Measurements from ENCODE around the gene TBC1D16.

The TBC1D16 gene, protein sequence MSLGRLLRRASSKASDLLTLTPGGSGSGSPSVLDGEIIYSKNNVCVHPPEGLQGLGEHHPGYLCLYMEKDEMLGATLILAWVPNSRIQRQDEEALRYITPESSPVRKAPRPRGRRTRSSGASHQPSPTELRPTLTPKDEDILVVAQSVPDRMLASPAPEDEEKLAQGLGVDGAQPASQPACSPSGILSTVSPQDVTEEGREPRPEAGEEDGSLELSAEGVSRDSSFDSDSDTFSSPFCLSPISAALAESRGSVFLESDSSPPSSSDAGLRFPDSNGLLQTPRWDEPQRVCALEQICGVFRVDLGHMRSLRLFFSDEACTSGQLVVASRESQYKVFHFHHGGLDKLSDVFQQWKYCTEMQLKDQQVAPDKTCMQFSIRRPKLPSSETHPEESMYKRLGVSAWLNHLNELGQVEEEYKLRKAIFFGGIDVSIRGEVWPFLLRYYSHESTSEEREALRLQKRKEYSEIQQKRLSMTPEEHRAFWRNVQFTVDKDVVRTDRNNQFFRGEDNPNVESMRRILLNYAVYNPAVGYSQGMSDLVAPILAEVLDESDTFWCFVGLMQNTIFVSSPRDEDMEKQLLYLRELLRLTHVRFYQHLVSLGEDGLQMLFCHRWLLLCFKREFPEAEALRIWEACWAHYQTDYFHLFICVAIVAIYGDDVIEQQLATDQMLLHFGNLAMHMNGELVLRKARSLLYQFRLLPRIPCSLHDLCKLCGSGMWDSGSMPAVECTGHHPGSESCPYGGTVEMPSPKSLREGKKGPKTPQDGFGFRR

DNA sequence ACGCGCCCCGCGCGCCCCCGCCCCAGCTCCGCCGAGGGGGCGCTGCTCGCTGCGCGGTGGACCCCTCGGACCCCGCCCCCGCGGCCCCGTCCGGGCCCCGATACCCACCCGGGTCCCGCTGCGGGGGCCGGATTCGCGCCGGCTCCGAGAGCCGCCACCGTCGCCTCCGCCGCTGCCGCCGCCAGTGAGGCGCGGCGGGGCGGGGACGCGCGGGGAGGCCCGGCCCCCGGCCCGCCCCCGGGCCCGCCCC lies at the start of gene TBC1D16:
Gene TBC1D16, minus strand, starts transcription at position 186 of the 250 bp plus-strand sequence. CDS start 22,325 bp downstream, outside the sequence.
- DNase-seq (ENCODE audit: low read depth in 4 of 4, low spot score in 1 of 4) = peak in 1 of 4 experiments; percentile 14

DNA sequence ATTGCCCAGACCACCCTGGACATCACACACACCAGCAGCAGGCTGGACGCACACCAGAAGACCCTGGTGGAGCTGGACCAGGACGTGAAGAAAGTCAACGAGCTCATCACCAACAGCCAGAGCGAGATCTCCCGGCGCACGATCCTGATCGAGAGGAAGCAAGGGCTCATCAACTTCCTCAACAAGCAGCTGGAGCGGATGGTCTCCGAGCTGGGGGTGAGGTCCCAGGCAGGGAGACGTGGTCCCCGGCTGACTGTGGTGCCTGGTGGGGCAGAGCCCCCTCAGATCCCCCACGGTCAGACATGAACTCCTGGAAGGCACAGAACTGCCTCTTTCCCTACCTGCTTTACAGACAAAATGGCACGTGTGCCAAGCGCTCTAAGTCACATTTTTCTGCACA lies 49.1 kb upstream of the TBC1D16 start:
- DNase-seq (ENCODE audit: low read depth in 4 of 4, low spot score in 1 of 4) = no peak

DNA sequence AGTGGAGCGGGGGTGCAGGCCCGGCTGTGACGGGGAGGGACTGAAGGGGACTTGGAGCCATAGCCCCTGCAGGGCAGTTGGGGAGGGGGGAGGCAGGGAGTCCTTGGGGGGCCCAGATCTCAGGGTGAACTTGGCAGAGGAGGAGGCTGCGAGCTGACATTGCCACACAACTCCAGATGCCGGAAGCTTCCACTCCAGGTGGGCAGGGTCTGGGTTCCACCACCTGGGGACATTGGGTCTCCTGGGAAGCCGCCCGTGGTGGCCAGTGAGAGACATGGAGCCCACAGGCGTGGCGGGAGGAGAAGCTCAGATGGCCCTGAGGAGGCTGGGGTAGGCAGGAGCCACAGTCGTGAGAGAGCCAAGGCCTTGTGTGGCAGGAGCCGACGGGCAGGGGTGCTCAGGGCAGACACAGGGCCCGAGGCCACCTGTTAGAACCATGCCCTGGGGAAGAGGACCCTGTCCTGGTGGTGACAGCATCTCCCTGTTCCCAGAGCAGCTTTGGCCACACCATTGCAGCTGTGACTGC lies 47.5 kb upstream of the TBC1D16 start:
- no peak for DNase-seq (ENCODE audit: low read depth in 4 of 4, low spot score in 1 of 4)

DNA sequence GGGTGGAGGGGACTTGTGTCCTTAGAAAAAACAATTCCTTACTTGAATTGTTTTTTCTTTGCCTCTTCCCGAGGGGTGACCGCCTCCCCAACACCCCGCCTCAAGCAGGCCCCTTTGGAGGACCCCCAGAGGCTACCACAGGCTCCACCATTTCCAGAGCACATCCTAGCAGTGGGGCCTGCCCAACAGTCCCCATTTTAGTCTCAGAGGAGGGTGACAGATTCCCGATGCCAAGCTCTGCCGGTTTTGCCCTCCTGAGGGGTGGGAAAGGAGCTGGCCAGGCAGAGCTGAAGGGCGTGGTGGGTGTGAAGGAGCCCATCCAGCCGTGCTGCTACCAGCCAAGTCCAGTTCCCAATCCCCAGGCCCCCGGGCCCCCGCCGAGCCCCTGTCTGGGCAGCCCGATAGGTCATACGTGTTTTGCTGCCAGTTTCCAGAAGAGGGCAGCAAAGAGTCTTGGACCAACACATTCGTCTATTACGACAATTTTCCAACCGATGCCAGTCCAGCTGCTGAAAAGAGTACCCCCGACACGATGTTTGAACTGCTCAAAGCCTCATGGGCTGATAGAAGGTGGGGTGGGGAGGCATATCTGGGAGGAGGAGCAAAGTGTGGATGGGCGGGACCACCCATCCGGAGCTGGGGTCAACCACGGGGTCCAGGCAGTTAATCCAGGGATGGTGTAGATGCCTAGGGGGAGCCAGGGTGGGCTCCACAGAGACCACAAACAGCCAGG lies 46.9 kb upstream of the TBC1D16 start:
- DNase-seq (ENCODE audit: low read depth in 4 of 4, low spot score in 1 of 4) = peak in 2 of 4 experiments; percentile 25 to 48

DNA sequence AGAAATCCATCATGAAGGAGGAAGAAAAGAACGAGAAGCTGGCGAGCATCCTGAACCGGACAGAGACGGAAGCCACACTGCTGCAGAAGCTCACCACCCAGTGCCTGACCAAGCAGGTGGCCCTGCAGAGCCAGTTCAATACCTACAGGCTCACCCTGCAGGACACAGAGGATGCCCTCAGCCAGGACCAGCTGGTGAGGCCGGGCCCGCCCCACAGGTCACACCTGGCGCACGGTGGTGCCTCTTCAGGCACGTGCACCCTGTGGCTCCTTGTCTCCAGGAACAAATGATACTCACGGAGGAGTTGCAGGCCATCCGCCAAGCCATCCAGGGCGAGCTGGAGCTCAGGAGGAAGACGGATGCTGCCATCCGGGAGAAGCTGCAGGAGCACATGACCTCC lies 45.9 kb upstream of the TBC1D16 start:
- DNase-seq (ENCODE audit: low read depth in 4 of 4, low spot score in 1 of 4) = no peak

DNA sequence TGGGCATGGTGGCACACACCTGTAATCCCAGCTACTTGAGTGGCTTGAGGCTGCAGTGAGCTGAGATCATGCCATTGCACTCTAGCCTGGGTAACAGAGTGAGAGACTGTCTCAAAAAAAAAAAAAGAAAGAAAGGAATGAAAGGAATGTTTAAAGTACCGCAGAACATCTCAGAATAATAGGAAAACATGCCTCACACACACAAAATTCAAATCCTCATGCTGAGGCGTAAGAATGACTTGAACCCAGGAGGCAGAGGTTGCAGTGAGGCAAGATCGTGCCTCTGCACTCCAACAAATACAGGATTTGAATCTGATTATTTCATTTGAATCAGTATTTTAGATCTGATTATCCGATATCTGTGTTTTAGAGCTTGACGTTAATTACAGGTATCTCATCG lies 44.4 kb upstream of the TBC1D16 start:
- DNase-seq (ENCODE audit: low read depth in 4 of 4, low spot score in 1 of 4) = no peak

DNA sequence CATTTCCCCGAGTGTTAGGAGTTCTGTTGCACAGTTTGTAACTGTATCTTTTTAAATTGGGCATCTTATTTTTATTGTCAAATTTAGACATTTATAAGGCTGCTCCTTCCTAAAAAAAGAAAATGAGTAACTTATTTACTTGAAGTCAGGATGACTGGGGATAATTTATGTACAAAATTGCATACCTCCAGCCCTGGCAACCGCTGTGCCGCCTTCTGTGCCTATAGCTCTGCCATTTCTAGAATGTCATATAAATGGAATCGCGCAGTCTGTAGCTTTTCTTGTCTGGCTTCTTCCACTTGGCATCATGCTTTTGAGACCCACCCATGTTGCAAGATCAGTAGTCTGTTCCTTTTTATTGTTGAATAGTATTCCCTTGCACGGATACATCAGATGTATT lies 36.7 kb upstream of the TBC1D16 start:
- no peak for DNase-seq (ENCODE audit: low read depth in 4 of 4, low spot score in 1 of 4)

DNA sequence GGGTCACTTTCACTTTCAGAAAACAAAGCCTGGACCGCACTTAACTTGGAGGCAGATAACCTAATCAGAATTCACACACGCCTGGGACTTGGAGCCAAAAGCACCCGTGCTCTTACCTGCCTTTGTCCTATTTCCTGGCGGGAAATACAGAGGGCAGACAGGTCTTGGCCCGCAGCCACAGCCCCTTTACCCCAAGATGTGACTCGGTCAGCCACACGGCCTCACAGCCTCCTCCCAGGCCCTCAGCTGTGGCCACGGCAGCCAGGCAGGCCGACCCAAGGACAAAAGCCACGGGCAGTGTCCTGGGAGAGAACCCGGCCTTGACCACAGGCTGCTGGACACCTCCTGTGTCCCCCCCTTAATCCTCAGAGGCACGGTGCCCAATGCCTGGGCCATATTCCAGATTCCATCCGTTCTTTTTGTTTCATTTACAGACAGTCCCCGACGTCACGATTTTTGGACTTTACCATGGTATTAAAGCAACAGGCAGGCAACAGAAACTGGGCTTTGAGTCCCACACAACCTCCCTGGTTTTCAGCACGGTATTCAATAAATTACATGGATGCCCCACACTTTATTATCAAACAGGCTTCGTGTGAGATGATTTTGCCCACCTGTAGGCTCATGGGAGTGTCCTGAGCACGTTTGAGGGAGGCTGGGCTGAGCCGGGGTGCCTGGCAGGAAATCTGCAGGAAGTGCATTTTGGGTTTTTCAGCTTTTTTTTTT lies 35.6 kb upstream of the TBC1D16 start:
- no peak for DNase-seq (ENCODE audit: low read depth in 4 of 4, low spot score in 1 of 4)

DNA sequence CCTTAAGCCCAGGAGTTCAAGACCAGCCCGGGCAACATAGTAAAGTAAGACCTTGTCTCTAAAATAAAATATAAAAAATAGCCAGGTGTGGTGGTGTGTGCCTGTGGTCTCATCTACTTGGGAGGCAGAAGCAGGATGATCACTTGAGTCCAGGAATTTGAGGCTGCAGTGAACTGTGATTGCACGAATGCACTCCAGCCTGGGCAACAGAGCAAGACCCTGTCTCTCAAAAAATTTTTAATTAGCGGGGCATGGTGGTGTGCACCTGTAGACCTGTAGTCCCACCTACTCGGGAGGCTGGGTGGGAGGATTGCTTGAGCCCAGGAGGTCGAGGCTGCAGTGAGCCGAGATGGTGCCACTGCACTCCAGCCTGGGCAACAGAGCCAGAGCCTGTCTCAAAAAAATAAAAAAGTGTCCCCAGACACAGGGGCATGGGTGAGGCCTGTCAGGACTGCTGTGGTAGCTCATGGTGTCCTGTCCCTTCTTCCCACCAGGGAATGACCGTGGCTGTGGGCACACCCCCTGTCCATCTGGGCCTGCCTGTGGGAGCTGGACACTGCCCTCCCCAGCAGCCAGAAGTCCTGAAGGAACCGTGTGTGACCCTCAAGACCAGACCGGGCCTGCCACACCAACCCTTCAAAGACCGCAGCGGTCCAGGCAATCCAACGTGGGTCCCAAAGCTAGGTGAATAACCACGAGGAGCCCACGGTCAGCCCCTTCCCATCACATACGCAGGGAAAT lies 34.9 kb upstream of the TBC1D16 start:
- no peak for DNase-seq (ENCODE audit: low read depth in 4 of 4, low spot score in 1 of 4)

DNA sequence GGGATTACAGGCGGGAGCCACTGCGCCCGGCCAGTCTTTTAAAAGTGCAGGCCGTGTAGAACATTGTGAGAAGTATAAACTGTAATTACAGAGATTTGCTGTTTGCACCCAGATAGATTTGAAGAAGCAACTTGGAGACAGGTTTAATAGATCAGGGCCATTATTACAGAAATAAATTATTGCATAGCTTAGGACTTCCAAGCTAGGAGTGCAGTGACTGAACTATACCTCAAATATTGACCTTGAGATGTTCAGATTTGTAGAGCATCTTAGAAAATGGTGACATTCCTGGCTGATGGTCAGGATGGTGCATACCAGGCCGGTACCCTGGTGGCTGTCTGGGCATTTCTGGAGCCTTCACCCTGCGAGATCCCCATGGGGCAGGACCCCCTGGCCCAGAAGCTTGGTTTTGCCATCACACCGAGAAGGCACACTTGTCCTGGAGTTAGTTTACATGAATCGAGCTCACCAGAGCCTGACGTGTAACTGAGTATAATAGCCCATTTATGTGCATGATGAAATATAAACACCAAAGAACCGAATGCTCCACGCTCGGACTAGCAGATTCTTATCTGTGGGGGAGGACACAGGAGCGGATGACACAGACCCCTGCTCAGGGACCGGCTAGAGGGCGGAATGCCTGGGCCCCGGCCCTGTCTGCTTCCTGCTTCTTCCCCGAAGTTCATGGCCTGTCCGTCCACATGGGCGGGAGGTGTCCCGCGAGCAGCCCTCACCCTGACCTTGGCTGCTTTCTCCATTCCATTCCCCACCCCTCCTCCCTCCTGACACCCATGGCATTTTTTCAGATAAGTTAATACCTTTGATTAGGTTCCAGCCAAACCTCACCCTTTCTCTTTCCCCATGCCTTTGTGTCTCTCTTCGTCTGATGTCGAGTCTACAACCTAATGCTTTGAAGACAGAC lies 32.9 kb upstream of the TBC1D16 start:
- no peak for DNase-seq (ENCODE audit: low read depth in 4 of 4, low spot score in 1 of 4)

DNA sequence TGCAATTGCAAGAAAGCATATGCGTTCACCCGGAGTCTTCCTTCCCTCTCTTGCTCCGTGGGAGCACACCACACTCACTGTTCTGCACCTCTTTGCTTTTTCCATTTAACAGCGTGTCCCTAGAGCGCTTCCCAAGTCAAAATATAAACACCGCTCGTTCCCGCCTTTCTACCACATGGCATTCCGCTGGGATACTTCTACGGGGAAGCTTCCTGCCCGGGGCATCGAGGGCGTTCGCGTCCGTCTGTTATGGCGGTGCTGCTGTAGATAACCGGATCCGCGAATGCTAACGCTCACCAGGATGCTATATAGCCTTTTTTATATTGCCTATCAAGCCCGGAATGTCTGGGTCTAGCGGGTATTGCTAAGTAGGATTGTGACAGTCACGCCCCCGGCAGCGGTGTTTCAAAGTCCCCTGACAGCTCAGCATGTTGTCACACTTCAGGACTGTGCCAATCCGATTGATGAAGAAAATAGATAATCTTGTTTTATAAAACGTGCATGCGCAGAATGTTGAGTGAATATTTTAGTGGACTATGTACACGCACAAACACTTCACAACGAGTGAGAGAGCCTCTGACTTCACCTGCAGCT lies 31.8 kb upstream of the TBC1D16 start:
- DNase-seq (ENCODE audit: low read depth in 4 of 4, low spot score in 1 of 4) = no peak

DNA sequence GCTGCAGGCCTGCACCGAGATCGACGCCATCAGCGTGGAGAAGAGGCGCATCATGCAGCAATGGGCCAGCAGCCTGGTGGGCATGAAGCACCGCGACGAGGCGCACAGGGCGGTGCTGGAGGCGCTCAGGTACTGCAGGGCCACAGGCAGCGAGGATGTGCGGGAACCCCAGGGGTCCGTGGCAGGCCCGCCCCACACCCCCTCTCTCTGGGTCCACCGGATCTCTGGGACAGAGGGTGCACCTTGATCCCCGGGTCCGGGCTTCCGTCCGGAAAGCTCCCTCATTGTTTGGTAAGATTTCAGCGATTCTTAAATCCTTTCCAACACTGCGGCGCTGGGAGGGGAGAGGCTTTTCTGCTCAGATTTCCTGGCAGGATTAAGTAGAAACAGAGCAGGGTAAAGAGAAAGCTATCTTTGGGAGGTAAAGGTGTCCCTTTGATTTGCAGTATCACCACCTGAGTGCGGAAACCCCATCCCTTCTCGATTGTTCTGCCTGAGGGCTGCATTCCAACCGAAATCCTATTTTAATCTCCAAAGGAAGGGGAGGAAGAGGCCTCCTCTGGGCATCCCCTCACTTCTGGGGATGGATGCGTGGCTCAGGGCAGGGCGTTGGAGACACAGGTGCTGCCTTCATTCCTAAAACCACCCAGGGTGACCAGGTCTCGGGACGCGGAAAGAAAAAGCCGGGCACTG lies 30.0 kb upstream of the TBC1D16 start:
- DNase-seq (ENCODE audit: low read depth in 4 of 4, low spot score in 1 of 4) = no peak

DNA sequence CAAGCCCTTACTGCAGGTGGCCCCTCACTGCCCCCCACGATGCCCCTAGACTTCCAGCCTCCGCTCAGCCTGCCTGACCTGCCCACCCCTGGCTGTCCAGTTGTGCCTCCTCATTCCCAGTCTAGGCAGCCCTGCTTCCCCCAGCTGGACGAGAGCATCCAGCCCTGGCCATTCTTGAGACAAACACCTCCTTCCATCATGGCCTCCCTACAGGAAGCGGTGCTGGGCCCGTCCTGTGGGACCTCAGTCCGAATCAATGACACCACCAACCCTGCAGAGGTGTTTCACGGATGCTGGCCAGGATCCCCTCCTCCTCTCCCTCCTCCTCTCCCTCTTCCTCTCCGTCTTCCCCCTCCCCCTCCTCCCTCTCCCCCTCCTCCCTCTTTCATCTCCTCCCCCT lies 29.0 kb upstream of the TBC1D16 start:
- no peak for DNase-seq (ENCODE audit: low read depth in 4 of 4, low spot score in 1 of 4)

DNA sequence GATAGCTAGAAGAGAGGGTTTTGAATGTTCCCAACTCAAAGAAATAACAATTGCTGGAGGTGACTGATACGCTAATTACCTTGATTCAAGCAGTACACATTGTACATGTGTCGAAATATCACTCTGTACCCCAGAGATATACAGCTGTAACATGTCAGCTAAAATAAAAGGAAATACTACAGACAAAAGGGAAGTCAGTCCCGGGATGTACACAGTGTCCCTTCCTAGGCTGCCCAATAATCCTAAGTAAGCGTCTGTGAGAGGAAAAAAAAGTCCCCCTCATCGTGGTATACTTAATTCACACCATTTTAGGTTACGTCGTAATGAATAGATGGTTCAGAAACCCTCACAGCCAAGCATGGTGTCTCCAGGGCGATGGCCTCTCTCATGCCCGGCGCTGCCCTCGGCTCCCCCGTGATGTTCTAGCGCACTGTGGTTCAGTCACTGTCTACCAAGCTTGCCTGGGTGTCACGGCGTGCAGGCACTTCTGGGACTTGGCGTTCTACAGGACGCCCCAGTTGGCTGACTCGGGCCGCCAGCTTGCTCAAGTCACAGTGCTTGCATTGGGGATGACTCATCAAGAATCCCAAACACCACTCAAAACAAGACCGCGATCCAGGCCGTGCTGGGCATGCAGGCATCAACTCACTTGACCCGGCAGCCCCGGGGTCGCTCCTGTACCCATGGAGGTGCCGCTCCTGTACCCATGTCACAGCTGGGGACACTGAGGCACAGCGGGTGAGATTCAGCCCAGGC lies 28.3 kb upstream of the TBC1D16 start:
- no peak for DNase-seq (ENCODE audit: low read depth in 4 of 4, low spot score in 1 of 4)

DNA sequence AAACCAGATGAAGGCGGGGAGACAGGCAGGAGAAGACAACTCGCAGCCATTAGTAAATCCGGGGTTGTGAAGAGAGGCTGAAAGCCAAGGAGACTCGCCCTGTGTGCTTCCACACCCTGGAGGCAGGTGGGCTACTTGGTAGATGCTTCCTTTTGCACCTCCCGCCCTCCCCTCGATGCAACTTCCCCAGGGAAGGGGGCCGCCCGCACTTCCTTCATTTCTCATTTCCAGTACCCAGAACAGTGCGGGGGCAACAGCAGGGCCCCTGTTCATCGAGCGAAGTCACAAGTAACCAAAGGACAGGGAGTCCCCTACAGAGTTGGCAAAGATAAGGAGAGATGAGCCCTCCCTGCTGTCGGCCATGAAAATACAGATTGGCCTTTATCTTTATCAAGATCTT lies 25.7 kb upstream of the TBC1D16 start:
- DNase-seq (ENCODE audit: low read depth in 4 of 4, low spot score in 1 of 4) = no peak

DNA sequence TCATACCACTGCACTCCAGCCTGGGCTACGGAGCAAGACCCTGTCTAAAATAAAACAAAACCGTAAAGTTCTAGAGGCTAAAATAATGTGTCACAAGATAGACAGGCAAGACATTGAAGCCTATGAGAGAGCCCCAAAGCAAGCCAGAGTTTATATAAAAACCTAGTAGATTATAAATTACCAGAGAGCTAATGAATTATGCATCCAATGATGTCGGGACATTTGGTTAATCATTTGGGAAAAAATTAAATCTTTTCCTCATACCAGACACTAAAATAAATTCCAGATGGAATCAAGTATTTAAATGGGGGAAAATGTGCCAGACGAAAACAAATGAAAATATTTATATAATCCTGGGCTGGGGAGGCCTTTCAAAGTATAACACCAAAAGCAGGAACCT lies 25.0 kb upstream of the TBC1D16 start:
- no peak for DNase-seq (ENCODE audit: low read depth in 4 of 4, low spot score in 1 of 4)

DNA sequence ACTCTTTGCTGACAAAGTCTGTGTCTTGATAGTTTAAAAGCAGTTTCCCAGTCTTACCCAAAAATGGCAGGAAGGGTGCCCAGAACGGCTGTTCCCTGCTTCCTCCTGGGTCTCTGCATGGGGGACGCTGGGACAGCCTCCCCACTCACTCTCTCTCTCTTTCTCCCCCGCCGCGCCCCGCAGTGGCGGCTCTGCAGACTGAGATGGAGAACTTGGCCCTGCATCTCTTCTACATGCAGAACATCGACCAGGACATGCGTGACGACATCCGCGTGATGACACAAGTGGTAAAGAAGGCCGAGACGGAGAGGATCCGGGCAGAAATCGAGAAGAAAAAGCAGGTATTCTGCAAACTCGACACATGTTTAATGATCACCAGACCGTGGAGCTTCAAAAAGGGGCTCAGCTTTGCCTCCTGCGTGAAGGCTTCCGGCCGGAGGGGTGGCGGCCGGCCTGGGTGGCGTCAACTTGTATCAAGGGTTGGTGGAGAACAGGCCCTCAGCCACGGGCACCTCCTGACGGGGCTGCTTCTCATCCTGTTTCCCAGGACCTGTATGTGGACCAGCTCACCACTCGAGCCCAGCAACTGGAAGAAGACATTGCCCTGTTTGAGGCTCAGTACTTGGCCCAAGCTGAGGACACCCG lies 22.8 kb upstream of the TBC1D16 start:
- DNase-seq (ENCODE audit: low read depth in 4 of 4, low spot score in 1 of 4) = no peak
